Ovary (tissue), 9 donors: ENCODE results near the gene C11orf87. TPM values are rescaled to one million over a fixed set of nuclear protein-coding genes. Genes with fewer than 3 reads are reported as not detected.

Experiments
- DNase-seq, 5 donors: peaks; one replicate each; pipeline ENCODE4 v3.0.0-alpha.2; 2019 to 2020
- H3K27ac ChIP-seq, 2 donors: fragments of 200-600 bp; one replicate each; pipeline versions ENCODE4 v1.5.1 to v1.8.0; 2019 to 2022
- H3K27me3 ChIP-seq: fragments of 200-600 bp; one replicate; pipeline ENCODE4 v1.8.0; 2022
- H3K36me3 ChIP-seq: fragments of 200-600 bp; sonication (generic); one replicate; pipeline ENCODE4 v1.5.1; 2019
- H3K4me1 ChIP-seq: one replicate; pipeline ENCODE4 v1.8.1; 2013; ENCODE audit warnings: mild to moderate bottlenecking, moderate library complexity; ENCODE audit not compliant: insufficient read depth
- H3K4me3 ChIP-seq: fragments of 200-600 bp; sonication (generic); one replicate; pipeline ENCODE4 v1.5.1; 2017
- H3K9me3 ChIP-seq, 2 donors: fragments of 200-600 bp in 1 of 2; sonication (generic) in 1 of 2; one replicate each; pipeline versions ENCODE4 v1.5.1 to v1.8.1; 2013 to 2019; ENCODE audit warnings: mild to moderate bottlenecking in 1 of 2, moderate library complexity in 1 of 2
- EP300 ChIP-seq: sonication (generic); formaldehyde crosslinking; IDR thresholded peaks from one replicate; pipeline ENCODE4 v1.6.1; 2017; ENCODE audit warnings: antibody characterized with exemption
- POLR2A ChIP-seq: fragments of 450-650 bp; IDR thresholded peaks from one replicate; pipeline ENCODE4 v1.6.1; 2017; ENCODE audit warnings: antibody characterized with exemption, mild to moderate bottlenecking, moderate library complexity
- WGBS, 3 donors: extraction: QIAGEN DNeasy Blood & Tissue Kit in 1 of 3; methylation state at CpG; one replicate each; pipeline versions ENCODE4 v1.1.5 to v1.1.7; 2013 to 2017; 5-methylcytosine and 5-hydroxymethylcytosine counted together
- intact Hi-C, 4 donors: fragments of 100-400 bp; cut with DNase I; formaldehyde crosslinking; loops; one replicate each; pipeline versions ENCODE4 v1.11.0 to v1.15.1; 2022 to 2023
- polyA plus RNA-seq, 2 donors: library from polyadenylated mRNA; stranded (reverse); fragments of 200-250 nt in 1 of 2; fragments of 350-450 nt in 1 of 2; fragmentation: Illumina TruSeq in 1 of 2; extraction: RNeasy Lipid Tissue Mini Kit (QIAGEN cat#74804) in 1 of 2; gene quantifications; one replicate each; pipeline ENCODE4 v1.2.3, GENCODE V29; 2013 to 2014
- total RNA-seq, 7 donors: library from RNA; depleted of rRNA in 2 of 7; stranded (reverse); fragments of >200 nt in 2 of 7; fragmentation: NEBNext Ultra II Directional in 3 of 7; extraction: Animal tissue kit (Norgen Biotek cat#: 25700) in 3 of 7; gene quantifications; one replicate each; pipeline versions ENCODE4 v1.1.0 to v1.2.4, GENCODE V29; 2016 to 2023
- TF ChIP-seq, protein P1 (sequence below), 3 donors: fragments of 450-650 bp in 2 of 3; fragments of 200-600 bp in 1 of 3; IDR thresholded peaks; one replicate each; pipeline versions ENCODE4 v1.5.1 to v1.8.0; 2016 to 2022; ENCODE audit warnings: antibody characterized with exemption in 3 of 3, mild to moderate bottlenecking in 1 of 3
- donor health status: DM: no; HTN: no; CAD: no; lungs with moderate emphysema.
- donor health status: DM: no; HTN: no; CAD: no.
- donor health status: Bipolar disorder and iron deficiency.
- donor health status: DM: yes; HTN: yes; CAD: no.
- donor health status: DM: no; HTN: no; CAD: no.
- donor health status: DM: yes; HTN: yes; CAD: no.

Gene C11orf87
- total and polyA plus RNA-seq, 9 donors: 0.05 TPM; not detected in 8

DNA sequence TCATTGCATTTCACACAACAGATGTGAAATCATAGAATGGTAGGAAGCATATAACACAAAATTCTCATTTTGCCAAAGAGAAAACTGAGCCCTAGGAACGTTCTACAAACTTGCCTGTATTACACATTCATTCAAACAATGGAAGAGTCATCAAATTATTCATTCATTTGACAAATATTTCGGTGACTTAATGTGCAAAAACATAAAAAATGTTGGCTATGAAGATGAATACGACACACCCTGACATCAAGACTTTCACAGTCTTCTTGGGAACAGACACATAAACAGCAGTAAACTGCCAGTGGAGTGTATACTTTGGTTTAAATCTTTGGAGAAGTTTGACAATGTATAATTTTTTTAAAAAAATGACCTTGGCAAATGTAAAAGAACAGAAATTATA lies 20.4 kb upstream of the C11orf87 start:
- 70 to 74% (median 72%) methylated on average over 3 of the region's 3 CpGs for WGBS, 3 donors
- Histone ChIP-seq H3K27ac (no peak overlapping the region), H3K36me3 (no peaks in the 10 kb centered on the region), H3K27me3 (no peaks in the 10 kb centered on the region), H3K9me3 (no peaks in the 10 kb centered on the region), H3K4me3 (no peak overlapping the region), H3K4me1 (no peaks in the 10 kb centered on the region)
- TF ChIP-seq, protein P1, sequence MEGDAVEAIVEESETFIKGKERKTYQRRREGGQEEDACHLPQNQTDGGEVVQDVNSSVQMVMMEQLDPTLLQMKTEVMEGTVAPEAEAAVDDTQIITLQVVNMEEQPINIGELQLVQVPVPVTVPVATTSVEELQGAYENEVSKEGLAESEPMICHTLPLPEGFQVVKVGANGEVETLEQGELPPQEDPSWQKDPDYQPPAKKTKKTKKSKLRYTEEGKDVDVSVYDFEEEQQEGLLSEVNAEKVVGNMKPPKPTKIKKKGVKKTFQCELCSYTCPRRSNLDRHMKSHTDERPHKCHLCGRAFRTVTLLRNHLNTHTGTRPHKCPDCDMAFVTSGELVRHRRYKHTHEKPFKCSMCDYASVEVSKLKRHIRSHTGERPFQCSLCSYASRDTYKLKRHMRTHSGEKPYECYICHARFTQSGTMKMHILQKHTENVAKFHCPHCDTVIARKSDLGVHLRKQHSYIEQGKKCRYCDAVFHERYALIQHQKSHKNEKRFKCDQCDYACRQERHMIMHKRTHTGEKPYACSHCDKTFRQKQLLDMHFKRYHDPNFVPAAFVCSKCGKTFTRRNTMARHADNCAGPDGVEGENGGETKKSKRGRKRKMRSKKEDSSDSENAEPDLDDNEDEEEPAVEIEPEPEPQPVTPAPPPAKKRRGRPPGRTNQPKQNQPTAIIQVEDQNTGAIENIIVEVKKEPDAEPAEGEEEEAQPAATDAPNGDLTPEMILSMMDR (IDR thresholded peaks at IDR 0.05): no peak
- TF ChIP-seq POLR2A (no peak), EP300 (no peak)
- intact Hi-C loops: no loop called here
- no peak for DNase-seq

DNA sequence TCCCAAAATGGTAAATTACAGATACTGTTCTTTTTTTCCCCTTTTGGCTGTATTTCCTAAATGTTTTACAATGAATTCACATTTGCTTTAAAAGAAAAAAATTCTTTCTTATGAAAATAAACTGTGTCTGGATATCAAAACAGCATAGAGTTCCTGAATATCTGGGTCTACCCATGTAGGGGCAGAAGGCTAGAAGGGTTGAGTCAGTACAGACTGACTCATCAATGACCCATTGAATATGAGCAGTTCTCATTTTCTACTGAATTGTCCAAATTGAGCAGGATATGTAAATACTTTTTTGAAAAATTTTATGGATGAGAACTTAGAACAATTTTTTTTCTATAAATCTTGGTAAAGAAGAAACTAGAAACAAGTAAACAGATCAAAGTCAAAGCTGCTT lies 16.3 kb upstream of the C11orf87 start:
- Histone ChIP-seq H3K9me3 (peaks cover 0 to 3% of the 10 kb centered on the region in 2 donors), H3K27me3 (no peaks in the 10 kb centered on the region), H3K27ac (no peak overlapping the region), H3K4me3 (no peak overlapping the region), H3K4me1 (no peaks in the 10 kb centered on the region), H3K36me3 (no peaks in the 10 kb centered on the region)
- intact Hi-C loops: no loop called here
- DNase-seq: no peak
- TF ChIP-seq, protein P1 (IDR thresholded peaks at IDR 0.05): no peak
- no peak for TF ChIP-seq POLR2A
- no peak for TF ChIP-seq EP300

DNA sequence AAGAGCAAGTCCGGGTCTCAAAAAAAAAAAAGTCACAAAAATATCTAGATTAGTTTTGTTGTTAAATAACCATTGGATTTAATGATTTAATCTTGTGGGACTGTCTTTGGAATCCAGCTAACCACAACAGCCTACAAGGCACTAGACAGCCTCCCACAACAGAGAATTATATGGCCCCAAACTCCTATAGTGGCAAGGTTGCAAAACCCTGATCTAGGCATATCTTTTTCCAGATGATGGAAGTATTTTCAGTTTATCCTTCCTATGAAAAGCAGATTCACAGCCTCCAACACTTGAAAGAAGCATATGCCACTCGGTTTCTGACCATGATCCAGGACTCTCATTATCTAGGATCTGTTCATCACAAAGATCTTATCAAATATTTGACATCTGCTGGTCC lies 5.4 kb upstream of the C11orf87 start:
- WGBS, 3 donors: 49 to 69% (median 51%) methylated on average over 2 of the region's 2 CpGs
- TF ChIP-seq, protein P1 (IDR thresholded peaks at IDR 0.05): no peak
- TF ChIP-seq POLR2A (no peak), EP300 (no peak)
- intact Hi-C loops: no loop called here

DNA sequence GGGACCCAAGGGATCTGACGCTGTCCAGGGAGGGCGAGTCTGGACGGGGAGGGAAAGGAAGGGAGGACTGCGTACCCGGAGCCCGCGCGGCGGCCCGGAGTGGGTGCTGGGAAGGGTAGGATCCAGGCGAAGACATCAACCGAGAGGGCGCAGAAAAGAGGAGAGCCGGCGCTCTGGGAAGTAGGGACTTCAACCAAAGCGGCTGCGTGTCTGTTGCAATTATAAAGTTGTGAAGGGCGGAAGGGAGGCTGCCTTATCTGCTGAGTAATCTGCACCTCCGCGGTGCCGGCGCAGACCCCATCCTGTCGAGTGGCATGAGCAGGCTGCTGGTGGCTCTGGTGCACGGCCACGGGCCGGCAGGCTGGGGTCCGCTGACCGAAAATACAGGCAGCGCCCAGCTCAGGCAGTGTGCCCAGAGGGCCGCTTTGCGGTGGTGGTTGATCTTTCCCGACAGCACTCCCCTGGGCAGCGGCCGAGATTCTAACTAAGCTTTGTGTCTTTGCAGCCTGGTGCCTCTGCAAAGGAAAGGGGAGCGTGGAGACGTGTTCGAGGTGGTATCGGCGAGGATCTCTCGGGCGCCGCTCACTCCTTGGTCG lies 978 bp downstream of the C11orf87 start:
- Histone ChIP-seq H3K27ac (no peak overlapping the region), H3K9me3 (no peaks in the 10 kb centered on the region), H3K4me1 (no peaks in the 10 kb centered on the region), H3K27me3 (no peaks in the 10 kb centered on the region), H3K36me3 (no peaks in the 10 kb centered on the region), H3K4me3 (no peak overlapping the region)
- TF ChIP-seq EP300 (no peak), POLR2A (no peak)
- TF ChIP-seq, protein P1 (IDR thresholded peaks at IDR 0.05): no peak
- 0 to 2% (median 1%) methylated on average over 43 of the region's 43 CpGs for WGBS, 3 donors
- no peak for DNase-seq
- intact Hi-C loops: no loop called here

More for the DNA sequence above, 5.4 kb upstream of the C11orf87 start:
- Histone ChIP-seq H3K9me3 (no peaks in the 10 kb centered on the region), H3K27me3 (no peaks in the 10 kb centered on the region), H3K36me3 (no peaks in the 10 kb centered on the region), H3K4me3 (no peak overlapping the region), H3K27ac (no peak overlapping the region), H3K4me1 (no peaks in the 10 kb centered on the region)
- no peak for DNase-seq
